HepG2 (cell line): ENCODE data around the gene SMTN. TPM values are rescaled to one million over a fixed set of nuclear protein-coding genes. Genes with fewer than 3 reads are reported as not detected.

ENCODE experiments used
- ADNP ChIP-seq: sonication (generic); formaldehyde crosslinking; IDR thresholded peaks from 2 replicates; pipeline ENCODE4 v1.4.0; 2020; ENCODE audit warnings: missing genetic modification reagents
- AFF4 ChIP-seq: sonication (generic); formaldehyde crosslinking; IDR thresholded peaks from 2 replicates; pipeline ENCODE4 v1.4.0; 2020; ENCODE audit warnings: missing genetic modification reagents
- ASH2L ChIP-seq: fragments of 300-600, 200-600 bp; sonication (generic); IDR thresholded peaks from 2 replicates; pipeline ENCODE4 v1.7.0; 2017; ENCODE audit warnings: low read depth, mild to moderate bottlenecking, moderate library complexity, mixed read lengths, low read length; ENCODE audit not compliant: insufficient read length
- CREB1 ChIP-seq, 2 experiments: fragments of 450-650 bp in 1 of 2; IDR thresholded peaks; 2 replicates each; pipeline ENCODE4 v1.6.1; 2016 to 2017; ENCODE audit warnings: control low read depth in 1 of 2, mild to moderate bottlenecking in 1 of 2, missing compliant biosample characterization in 1 of 2, missing genetic modification characterization in 1 of 2
- DZIP1 ChIP-seq: sonication (generic); formaldehyde crosslinking; IDR thresholded peaks from 2 replicates; pipeline ENCODE4 v1.5.0; 2020; ENCODE audit warnings: mild to moderate bottlenecking, missing genetic modification reagents
- GFI1 ChIP-seq: sonication (generic); formaldehyde crosslinking; IDR thresholded peaks from 2 replicates; pipeline ENCODE4 v1.5.0; 2020; ENCODE audit warnings: missing genetic modification reagents, mild to moderate bottlenecking, borderline replicate concordance
- HIVEP1 ChIP-seq: sonication (generic); formaldehyde crosslinking; IDR thresholded peaks from 2 replicates; pipeline ENCODE4 v1.4.0; 2020; ENCODE audit warnings: mild to moderate bottlenecking, missing genetic modification reagents
- HNF1B ChIP-seq: sonication (generic); formaldehyde crosslinking; IDR thresholded peaks from 2 replicates; pipeline ENCODE4 v1.5.1; 2020; ENCODE audit warnings: mild to moderate bottlenecking, moderate library complexity, missing genetic modification reagents
- LCORL ChIP-seq, 2 experiments: fragments of 450-650 bp in 1 of 2; sonication (generic) in 1 of 2; formaldehyde crosslinking in 1 of 2; IDR thresholded peaks; 2 replicates each; pipeline versions ENCODE4 v1.5.0 to v1.6.1; 2017 to 2020; ENCODE audit warnings: antibody characterized with exemption in 1 of 2, missing genetic modification reagents in 1 of 2
- MEIS2 ChIP-seq: sonication (generic); formaldehyde crosslinking; IDR thresholded peaks from 2 replicates; pipeline ENCODE4 v1.9.0; 2021; ENCODE audit warnings: mild to moderate bottlenecking, missing genetic modification reagents
- NAIF1 ChIP-seq: sonication (generic); formaldehyde crosslinking; IDR thresholded peaks from 2 replicates; pipeline ENCODE4 v1.5.0; 2020; ENCODE audit warnings: mild to moderate bottlenecking, missing genetic modification reagents, borderline replicate concordance
- RXRA ChIP-seq: sonication (generic); formaldehyde crosslinking; IDR thresholded peaks from 2 replicates; pipeline ENCODE4 v1.5.1; 2020; ENCODE audit warnings: missing genetic modification reagents
- TFAP4 ChIP-seq: sonication (generic); IDR thresholded peaks from 2 replicates; pipeline ENCODE4 v1.6.1; 2016; ENCODE audit warnings: low read depth, borderline replicate concordance
- ZFX ChIP-seq: sonication (generic); formaldehyde crosslinking; IDR thresholded peaks from 2 replicates; pipeline ENCODE4 v1.4.0; 2020; ENCODE audit warnings: mild to moderate bottlenecking, low read depth, missing genetic modification reagents, moderate library complexity
- ZKSCAN8 ChIP-seq: IDR thresholded peaks from 2 replicates; pipeline ENCODE4 v1.6.1; 2016; ENCODE audit warnings: borderline replicate concordance, missing genetic modification reagents, missing compliant biosample characterization
- ZMAT3 ChIP-seq: sonication (generic); formaldehyde crosslinking; conservative IDR thresholded peaks from 2 replicates; pipeline ENCODE4 v1.7.0; 2021; ENCODE audit warnings: missing genetic modification reagents
- ZNF354B ChIP-seq: sonication (generic); formaldehyde crosslinking; IDR thresholded peaks from 2 replicates; pipeline ENCODE4 v1.8.0; 2022; ENCODE audit warnings: mild to moderate bottlenecking, missing genetic modification reagents
- ZNF501 ChIP-seq: sonication (generic); formaldehyde crosslinking; IDR thresholded peaks from 2 replicates; pipeline ENCODE4 v1.5.1; 2020; ENCODE audit warnings: mild to moderate bottlenecking, moderate library complexity, missing genetic modification reagents
- ZNF572 ChIP-seq: sonication (generic); formaldehyde crosslinking; IDR thresholded peaks from 2 replicates; pipeline ENCODE4 v1.5.1; 2020; ENCODE audit warnings: mild to moderate bottlenecking, missing genetic modification reagents
- ZNF670 ChIP-seq: sonication (generic); formaldehyde crosslinking; IDR thresholded peaks from 2 replicates; pipeline ENCODE4 v1.8.0; 2022; ENCODE audit warnings: mild to moderate bottlenecking, missing genetic modification reagents, borderline replicate concordance
- ZSCAN29 ChIP-seq: sonication (generic); formaldehyde crosslinking; conservative IDR thresholded peaks from 2 replicates; pipeline ENCODE4 v1.4.0; 2020; ENCODE audit warnings: mild to moderate bottlenecking, missing genetic modification reagents
- polyA plus RNA-seq, 8 experiments: library from polyadenylated mRNA; depleted of rRNA in 3 of 8; stranded (reverse) in 7 of 8; unstranded in 1 of 8; fragments of >200 nt; fragmentation: Illumina TruSeq in 4 of 8; extraction: Trizol in 4 of 8; gene quantifications; 2 replicates each; pipeline versions ENCODE4 v1.2.1 to v1.2.3, GENCODE V29; 2011 to 2016; ENCODE audit warnings: low read depth in 4 of 8, missing spikeins in 1 of 8, mixed read lengths in 1 of 8; ENCODE audit not compliant: insufficient read depth in 1 of 8
- total RNA-seq, 5 experiments: library from RNA; depleted of rRNA; stranded (reverse); fragments of >200 nt; fragmentation: Illumina TruSeq; extraction: Trizol; gene quantifications; 2 replicates each; pipeline ENCODE4 v1.2.3, GENCODE V29; 2016; ENCODE audit warnings: low read depth in 1 of 5

SMTN gene
- total and polyA plus RNA-seq, 2 of the 13 experiments (the other 11 are each of a cell fraction or from before 2014, with no cell fraction given) = 14.7 to 26.1 TPM

- peak; percentile 88 for TF ChIP-seq HNF1B (CRISPR knock-in tag)
- no peak for TF ChIP-seq ZMAT3 (CRISPR knock-in tag)
- no peak for TF ChIP-seq HIVEP1 (CRISPR knock-in tag)
- no peak for TF ChIP-seq ZNF354B (CRISPR knock-in tag)
- TF ChIP-seq ZNF572 (CRISPR knock-in tag) = no peak
- no peak for TF ChIP-seq ASH2L
- no peak for TF ChIP-seq ZSCAN29 (CRISPR knock-in tag)
- peak; percentile 62; the same call in 1 of the 2 replicates for TF ChIP-seq ZFX (CRISPR knock-in tag)
- TF ChIP-seq RXRA (CRISPR knock-in tag) = peak; percentile 23; the same call in 1 of the 2 replicates
- TF ChIP-seq ZKSCAN8 (CRISPR knock-in tag) = no peak
- TF ChIP-seq AFF4 = no peak
- no peak for TF ChIP-seq ZNF670
- no peak for TF ChIP-seq CREB1 (IDR thresholded peaks at IDR 0.05)
- TF ChIP-seq CREB1 (CRISPR knock-in tag; IDR thresholded peaks at IDR 0.05) = no peak
- no peak for TF ChIP-seq GFI1 (CRISPR knock-in tag)
- no peak for TF ChIP-seq NAIF1 (CRISPR knock-in tag)
- TF ChIP-seq DZIP1 (CRISPR knock-in tag) = no peak
- no peak for TF ChIP-seq MEIS2 (CRISPR knock-in tag)
- TF ChIP-seq ZNF501 = peak; percentile 48; the same call in 1 of the 2 replicates
- TF ChIP-seq ADNP = no peak
- TF ChIP-seq TFAP4 = peak; percentile 33; the same call in 1 of the 2 replicates
- TF ChIP-seq LCORL (IDR thresholded peaks at IDR 0.05) = no peak
- peak; percentile 35; the same call in 1 of the 2 replicates for TF ChIP-seq LCORL (CRISPR knock-in tag; IDR thresholded peaks at IDR 0.05)
Measured at GRCh38 chr22:31102441-31103081, 21.4 kb downstream of the SMTN start (continued).
